SK-N-DZ (cell line): Measurements from ENCODE around the gene NRXN2.
"Not testable (repeated sequence)": the region's sequence is repeated elsewhere in the genome, so short reads cannot be mapped to it uniquely, and the experiment has no call there.

Source experiments
- DNase-seq: peaks from one replicate; pipeline ENCODE4 v3.0.0-alpha.2; 2015; ENCODE audit warnings: low spot score

Gene NRXN2

GRCh38 chr11:64606796-64607380 is 116.1 kb downstream of the NRXN2 start:
- DNase-seq: no peak

DNA sequence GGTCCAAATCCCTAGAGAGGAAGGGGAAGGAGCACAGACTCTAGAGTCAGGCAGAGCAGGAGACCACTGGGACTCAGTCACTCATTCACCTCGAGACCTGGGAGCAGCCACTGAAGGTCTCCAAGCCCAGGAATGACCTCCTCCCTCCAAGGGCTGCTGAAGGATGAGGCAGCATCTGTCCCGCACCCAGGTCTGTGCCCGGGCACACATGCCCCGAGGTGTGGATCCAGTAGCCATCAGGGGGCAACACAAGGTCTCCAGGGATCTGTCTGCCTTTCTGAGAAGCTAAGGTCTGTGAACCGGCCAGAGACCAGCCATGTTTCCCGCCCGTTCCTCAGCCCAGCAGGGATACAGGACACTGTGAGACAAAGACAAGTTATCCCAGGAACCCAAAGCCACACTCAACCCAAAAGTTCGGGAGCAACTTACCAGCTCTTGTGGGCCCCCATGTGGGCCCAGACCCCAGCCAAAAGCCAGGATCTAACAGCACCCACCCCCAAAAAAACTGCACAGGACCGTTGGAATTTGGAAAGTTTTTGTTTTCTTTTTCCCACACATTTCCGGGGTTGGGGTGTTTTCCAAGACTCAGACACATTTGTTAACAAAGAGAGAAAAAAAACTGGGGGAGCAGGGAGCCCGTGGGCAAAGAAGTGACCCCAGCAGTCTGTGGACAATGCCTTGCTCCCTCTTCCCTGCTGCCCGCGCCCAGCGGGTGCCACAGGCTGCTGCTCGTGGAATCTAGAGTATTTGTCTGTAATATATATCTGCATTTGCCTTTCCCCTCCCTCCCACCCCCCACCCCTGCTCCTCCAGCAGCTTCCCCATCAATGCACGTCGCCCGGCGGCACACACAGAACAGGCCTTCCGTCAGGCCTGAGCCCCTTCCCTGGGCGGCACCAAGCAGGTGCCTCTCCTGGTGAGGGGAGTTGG is 117.1 kb downstream of the NRXN2 start:
- DNase-seq: no peak

DNA sequence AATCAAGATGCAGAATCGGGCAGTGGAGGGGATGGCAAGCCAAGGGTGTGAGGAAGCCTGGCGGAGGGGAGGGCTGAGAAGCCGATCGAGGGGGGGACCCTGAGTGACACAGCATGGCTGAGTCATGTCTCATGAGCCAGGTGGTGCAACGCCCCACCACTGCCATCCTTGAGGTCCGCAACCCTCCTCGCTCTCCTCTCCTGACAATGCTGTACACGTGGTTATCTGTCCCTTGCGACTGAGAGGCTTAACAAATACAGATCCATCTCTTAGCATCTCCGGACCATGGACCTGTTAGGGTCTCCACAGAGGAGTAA is 117.8 kb downstream of the NRXN2 start:
- no peak for DNase-seq

- DNase-seq: no peak
Measured at GRCh38 chr11:64604458-64605243, 118.3 kb downstream of the NRXN2 start.

DNA sequence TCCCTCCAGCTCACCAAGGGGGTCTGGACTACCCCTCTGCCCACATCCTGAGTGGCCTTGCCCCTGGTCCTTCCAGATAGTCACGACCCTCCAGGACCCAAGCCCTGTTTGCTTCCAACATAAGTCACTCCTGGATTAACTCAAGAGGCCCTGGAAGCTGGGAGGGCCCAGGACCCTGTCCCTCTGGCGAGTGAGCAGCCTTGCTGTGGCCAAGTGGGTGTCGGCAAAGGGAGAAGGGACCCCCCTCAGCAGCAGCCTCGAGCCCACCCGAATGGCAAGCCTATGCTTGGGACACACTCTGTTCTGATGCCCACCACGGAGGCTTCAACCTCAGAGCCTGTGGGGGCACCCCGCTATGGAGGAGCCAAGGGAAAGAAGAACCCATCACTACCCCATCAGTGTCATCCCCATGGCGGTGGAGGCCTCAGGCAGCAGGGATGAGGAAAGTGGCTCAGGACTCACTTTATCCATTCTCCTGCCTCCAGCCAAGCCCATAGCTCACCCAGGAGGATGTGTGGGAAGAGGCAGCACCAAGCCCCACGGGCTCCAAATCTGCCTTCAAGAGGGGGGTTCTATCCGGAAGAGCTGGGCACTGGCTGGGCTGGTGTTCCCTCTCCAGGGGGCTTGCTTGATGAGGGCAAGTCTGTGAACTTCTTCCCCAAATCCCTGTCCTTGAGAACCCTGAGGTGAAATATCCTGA is 119.4 kb downstream of the NRXN2 start:
- no peak for DNase-seq

DNA sequence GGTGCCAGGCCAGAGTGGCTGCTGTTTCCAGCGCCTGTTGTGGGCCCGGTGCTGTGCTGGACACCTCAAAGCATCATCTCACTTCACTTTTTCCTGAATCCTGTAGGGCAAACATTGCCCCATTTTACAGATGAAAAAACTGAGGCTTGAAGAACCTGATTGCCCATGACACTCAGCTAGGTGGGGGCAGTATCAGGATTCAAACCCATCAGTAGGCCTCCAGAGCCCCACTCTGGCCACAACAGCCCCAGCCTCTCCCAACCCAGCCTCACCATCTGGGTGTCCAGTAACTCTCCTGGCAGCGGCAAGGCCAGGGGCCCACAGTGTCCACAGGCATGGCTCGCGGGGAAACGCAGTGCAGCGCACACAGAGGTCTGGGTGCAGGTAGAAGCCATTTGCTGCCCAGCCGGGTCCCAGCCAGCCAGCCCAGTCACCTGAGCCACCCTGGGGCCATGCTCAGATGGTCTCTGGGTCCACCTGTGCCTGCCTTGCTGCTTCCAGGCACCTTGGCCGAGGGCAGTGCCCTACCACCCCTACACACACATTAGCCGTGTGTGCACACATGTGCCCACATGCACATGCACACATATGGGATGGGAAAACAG is 120.4 kb downstream of the NRXN2 start:
- DNase-seq: no peak

- DNase-seq: no peak
Measured at GRCh38 chr11:64601605-64602465, 121.2 kb downstream of the NRXN2 start.

DNA sequence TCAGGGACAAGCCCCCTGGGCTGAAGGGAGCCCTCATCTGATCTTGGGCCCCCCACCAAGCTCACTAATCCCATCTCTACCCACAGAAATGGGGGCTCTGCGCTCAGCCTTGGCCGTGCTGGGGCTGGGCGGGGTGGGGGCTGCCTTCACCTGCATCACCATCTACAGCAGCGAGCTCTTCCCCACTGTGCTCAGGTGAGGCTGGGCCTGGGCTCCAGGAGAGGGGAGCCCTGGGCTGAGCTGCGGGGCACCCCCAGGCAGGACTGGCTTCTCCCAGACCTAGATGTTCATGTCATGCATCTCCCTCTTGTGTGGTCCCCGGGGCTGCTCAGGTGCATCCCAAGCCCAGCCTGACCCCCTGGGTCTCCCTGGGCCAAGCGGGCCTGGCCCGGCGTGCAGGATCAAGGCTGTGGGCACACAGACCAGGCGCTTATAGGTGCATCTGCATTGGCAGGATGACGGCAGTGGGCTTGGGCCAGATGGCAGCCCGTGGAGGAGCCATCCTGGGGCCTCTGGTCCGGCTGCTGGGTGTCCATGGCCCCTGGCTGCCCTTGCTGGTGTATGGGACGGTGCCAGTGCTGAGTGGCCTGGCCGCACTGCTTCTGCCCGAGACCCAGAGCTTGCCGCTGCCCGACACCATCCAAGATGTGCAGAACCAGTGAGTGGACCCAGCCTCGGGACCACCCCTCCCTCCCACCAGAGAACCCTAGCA is 122.6 kb downstream of the NRXN2 start:
- no peak for DNase-seq

DNA sequence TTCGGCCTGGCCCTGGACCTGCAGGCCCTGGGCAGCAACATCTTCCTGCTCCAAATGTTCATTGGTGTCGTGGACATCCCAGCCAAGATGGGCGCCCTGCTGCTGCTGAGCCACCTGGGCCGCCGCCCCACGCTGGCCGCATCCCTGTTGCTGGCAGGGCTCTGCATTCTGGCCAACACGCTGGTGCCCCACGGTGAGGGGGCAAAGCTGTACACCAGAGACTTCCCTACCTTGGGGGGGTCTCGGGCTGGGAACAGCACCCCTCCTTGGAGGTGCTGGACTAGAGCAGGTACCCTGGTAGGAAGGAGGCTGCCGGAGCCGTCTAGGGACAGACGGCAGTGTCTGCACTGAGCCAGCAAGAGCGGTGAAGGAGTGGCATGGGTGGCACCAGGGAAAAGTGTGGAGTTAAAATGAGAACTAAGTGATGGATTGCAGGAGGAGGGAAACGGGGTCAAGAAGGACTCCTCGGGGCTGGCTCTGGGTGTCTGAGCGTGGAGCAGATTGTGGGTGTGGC is 123.2 kb downstream of the NRXN2 start:
- DNase-seq: no peak

DNA sequence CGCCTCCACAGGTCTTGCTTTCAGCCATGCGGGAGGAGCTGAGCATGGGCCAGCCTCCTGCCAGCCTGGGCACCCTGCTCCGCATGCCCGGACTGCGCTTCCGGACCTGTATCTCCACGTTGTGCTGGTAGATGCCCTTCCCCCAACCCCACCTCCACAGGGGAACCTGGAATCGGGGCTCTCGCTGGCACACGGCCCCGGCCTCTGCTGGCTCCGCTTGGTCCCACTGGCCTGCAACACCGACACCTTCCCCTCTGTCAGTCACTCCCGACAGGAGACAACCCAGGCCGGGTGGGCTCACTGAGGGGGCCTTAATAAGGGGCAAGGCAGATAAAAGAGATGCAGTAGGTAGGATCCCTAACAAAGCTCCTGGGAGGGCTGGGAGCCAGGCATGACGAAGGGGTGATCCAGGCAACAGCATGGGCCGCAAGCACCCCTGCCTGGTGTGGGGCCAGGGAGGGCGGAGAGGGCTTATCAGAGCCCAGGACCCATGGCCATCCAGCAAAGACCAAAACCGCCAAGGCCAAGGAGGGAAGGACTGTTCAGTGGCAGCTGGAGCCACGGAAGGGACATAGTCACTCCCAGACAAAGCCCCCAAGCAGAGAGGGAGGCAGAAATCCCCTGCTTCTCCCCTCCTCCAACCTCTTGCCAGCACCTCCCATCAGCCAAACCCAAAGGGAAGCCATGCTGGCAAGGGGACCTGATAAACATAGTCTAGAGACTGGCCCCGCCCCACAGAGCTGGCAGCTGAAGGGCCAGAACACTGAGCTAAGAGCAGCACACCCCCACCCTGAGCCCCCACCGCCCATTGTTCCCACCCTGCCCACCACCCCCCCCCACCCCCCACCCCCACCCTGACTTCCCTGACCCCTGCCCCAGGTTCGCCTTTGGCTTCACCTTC is 124.0 kb downstream of the NRXN2 start:
- no peak for DNase-seq

- no peak for DNase-seq
Measured at GRCh38 chr11:64598106-64598796, 124.7 kb downstream of the NRXN2 start.

- DNase-seq: no peak
Measured at GRCh38 chr11:64597671-64598101, 125.3 kb downstream of the NRXN2 start.

DNA sequence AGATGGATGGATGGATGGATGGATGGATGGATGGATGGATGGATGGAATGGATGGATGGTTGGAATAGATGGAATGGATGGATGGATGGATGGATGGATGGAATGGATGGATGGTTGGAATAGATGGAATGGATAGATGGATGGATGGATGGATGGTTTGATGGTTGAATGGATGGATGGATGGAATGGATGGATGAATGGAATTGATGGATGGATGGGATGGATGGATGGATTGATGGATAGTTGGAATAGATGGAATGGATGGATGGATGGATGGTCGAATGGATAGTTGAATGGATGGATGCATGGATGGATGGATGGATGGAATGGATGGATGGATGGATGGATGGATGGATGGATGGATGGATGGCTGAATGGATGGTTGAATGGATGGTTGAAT is 127.1 kb downstream of the NRXN2 start:
- DNase-seq: not testable (repeated sequence)

GRCh38 chr11:64594159-64594939 is 128.6 kb downstream of the NRXN2 start:
- DNase-seq: no peak

GRCh38 chr11:64593156-64594105 is 129.6 kb downstream of the NRXN2 start:
- DNase-seq: no peak

DNA sequence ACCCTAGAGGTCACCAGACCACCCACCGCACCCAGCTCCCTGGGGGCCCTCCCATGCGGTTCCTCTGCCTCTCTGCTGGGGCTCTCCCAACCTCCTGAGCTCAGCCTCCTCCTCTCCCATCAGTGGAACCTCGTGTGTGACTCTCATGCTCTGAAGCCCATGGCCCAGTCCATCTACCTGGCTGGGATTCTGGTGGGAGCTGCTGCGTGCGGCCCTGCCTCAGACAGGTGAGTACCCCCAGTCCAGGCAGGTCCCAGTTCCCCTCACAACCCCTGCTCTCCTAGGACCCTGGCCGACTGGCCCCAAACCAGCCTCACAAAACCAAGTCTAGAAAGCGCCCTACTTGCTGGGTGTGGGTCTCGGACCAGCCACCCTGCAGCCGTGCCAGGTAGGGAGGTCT is 130.3 kb downstream of the NRXN2 start:
- no peak for DNase-seq
